Measurements from ENCODE around the gene ZSWIM1.
"Not testable (repeated sequence)": the region's sequence is repeated elsewhere in the genome, so short reads cannot be mapped to it uniquely, and the experiment has no call there.

The ZSWIM1 gene

GRCh38 chr20:45909817-45910669 lies 29.0 kb downstream of the ZSWIM1 start:
- no peak for DNase-seq (ENCODE audit: low read depth)

GRCh38 chr20:45910670-45911485 lies 29.9 kb downstream of the ZSWIM1 start:
- DNase-seq (ENCODE audit: low read depth), result no peak

- no peak for DNase-seq (ENCODE audit: low read depth)
These were observed 30.7 kb downstream of the ZSWIM1 start, which contains the start of gene PLTP for GRCh38 chr20:45911486-45912343. PLTP (minus strand) TSS chr20:45912155; CDS start chr20:45911452, 703 bp downstream.

GRCh38 chr20:45912344-45912682 lies 31.3 kb downstream of the ZSWIM1 start:
- DNase-seq (ENCODE audit: low read depth), result no peak

GRCh38 chr20:45913116-45913515 lies 32.1 kb downstream of the ZSWIM1 start:
- DNase-seq (ENCODE audit: low read depth), result no peak

GRCh38 chr20:45917790-45918141 lies 36.7 kb downstream of the ZSWIM1 start:
- DNase-seq (ENCODE audit: low read depth), result no peak

- no peak for DNase-seq (ENCODE audit: low read depth)
These were observed 37.2 kb downstream of the ZSWIM1 start for GRCh38 chr20:45918182-45918737.

- no peak for DNase-seq (ENCODE audit: low read depth)
These were observed 37.9 kb downstream of the ZSWIM1 start for GRCh38 chr20:45918779-45919537.

- DNase-seq (ENCODE audit: low read depth), result no peak
These were observed 38.7 kb downstream of the ZSWIM1 start for GRCh38 chr20:45919542-45920399.

GRCh38 chr20:45920462-45921336 lies 39.7 kb downstream of the ZSWIM1 start:
- DNase-seq (ENCODE audit: low read depth), result no peak

GRCh38 chr20:45921337-45922189 lies 40.5 kb downstream of the ZSWIM1 start:
- no peak for DNase-seq (ENCODE audit: low read depth)

- no peak for DNase-seq (ENCODE audit: low read depth)
These were observed 43.6 kb downstream of the ZSWIM1 start for GRCh38 chr20:45924391-45925261.

- no peak for DNase-seq (ENCODE audit: low read depth)
These were observed 44.9 kb downstream of the ZSWIM1 start for GRCh38 chr20:45925821-45926506.

GRCh38 chr20:45926731-45927070 lies 45.7 kb downstream of the ZSWIM1 start:
- DNase-seq (ENCODE audit: low read depth), result no peak

GRCh38 chr20:45927071-45927878 lies 46.2 kb downstream of the ZSWIM1 start:
- no peak for DNase-seq (ENCODE audit: low read depth)

- not testable (repeated sequence) for DNase-seq (ENCODE audit: low read depth)
These were observed 50.7 kb downstream of the ZSWIM1 start for GRCh38 chr20:45931680-45932079.
